Measurements from ENCODE around the gene SLC4A2.

Gene SLC4A2

DNA sequence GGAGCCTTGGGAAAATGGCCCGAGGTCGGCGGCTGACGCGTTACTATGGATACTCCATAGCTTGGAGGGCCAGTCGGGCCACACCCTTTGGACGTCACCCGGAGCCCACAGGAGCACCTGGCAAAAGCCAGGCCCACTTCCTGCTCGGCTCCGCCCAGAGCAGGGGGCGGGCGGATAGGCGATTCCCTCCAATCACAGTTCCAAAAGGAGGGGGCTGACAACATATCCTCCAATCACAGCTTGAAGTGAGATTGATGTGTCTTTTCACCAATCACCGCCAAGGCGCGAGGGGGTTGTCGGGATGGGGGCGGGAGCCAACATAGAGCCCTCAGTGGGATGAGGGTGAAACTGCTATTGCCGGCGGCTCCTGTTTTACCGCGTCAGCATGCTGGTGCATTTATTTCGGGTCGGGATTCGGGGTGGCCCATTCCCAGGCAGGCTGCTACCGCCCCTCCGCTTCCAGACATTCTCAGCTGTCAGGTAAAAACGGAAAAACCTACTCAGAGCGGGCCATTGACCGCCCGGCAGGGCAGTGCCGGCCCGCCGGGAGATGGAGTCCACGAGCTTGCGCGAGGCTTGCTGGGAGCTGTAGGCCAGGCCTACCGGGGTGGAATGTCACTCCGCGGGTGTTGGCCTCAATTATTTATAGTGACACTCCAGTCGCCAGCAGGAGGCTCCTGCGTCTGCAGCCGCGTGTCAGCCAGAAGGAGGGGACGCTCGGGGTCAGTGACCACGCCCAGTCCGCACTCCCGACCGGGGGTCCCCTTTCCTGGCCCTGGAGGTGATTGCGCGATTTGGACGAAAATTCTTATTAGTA, 31.1 kb upstream of the SLC4A2 start, which contains the start of gene ABCB8:
TSS of gene ABCB8 (plus strand) at position 320 of the 817 bp plus-strand sequence. CDS start at position 386, 66 bp downstream.
- H3K27ac Mint-ChIP-seq (ENCODE audit: low read depth) = peak within 1 kb of the TSS; percentile 93
- H3K36me3 Mint-ChIP-seq (ENCODE audit: insufficient read depth) = peaks cover 9% of the 10 kb centered on the region
- no peaks in the 10 kb centered on the region for H3K9me3 Mint-ChIP-seq
- peak; percentile 93 for ATAC-seq (replicated peaks; ENCODE audit: extremely low read depth, poor library complexity, severe bottlenecking)
- no peaks in the 10 kb centered on the region for H3K27me3 Mint-ChIP-seq
- H3K4me1 Mint-ChIP-seq = peaks cover 38% of the 10 kb centered on the region
- DNase-seq (ENCODE audit: low spot score in 2 of 2) = peak; percentile 97 to 99
- peak within 1 kb of the TSS; percentile 85 for H3K4me3 Mint-ChIP-seq

DNA sequence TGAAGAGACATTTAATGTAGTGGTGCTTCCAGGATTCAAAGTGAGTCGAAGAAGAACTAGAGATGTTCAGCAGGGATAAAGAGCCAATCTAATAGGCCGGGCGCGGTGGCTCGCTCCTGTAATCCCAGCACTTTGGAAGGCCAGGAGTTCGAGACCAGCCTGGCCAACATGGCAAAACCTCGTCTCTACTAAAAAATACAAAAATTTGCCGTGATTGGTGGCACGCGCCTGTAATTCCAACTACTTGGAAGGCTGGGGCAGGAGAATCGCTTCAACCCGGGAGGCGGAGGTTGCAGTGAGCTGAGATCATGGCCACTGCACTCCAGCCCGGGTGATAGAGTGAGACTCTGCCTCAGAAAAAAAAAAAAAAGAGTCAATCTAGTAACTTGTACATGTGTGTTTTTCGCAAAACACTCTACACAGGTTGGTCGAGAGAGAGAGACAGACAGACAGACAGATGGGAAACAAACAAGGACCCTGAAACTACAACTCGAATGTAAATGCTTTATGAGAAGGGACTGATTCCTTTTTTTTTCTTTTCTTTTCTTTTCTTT, 30.4 kb upstream of the SLC4A2 start:
- no peak for ATAC-seq (replicated peaks; ENCODE audit: extremely low read depth, poor library complexity, severe bottlenecking)
- peaks cover 9% of the 10 kb centered on the region for H3K36me3 Mint-ChIP-seq (ENCODE audit: insufficient read depth)
- H3K4me3 Mint-ChIP-seq = peak overlapping the region; percentile 85
- H3K27ac Mint-ChIP-seq (ENCODE audit: low read depth) = peak overlapping the region; percentile 93
- no peaks in the 10 kb centered on the region for H3K9me3 Mint-ChIP-seq
- no peak for DNase-seq (ENCODE audit: low spot score in 2 of 2)
- no peaks in the 10 kb centered on the region for H3K27me3 Mint-ChIP-seq
- H3K4me1 Mint-ChIP-seq = peaks cover 38% of the 10 kb centered on the region

DNA sequence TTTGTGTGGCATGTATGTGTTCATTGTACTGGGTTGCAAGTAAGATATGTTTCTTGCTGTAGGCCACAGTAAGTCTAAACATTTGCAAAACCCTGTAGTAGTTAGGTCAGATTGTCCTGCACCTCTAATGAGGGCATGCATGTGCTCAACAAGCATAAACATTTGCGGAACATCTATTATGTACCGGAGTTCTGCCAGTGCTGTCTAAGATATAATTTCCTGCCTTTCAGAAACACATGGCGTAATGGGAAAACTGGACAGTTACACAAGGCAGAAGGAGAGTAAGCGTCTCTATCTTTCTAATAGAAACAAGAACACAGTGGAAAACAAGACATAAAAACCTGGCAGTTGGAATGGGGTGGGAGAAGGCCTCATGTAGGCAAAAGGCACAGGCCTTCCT, 28.4 kb upstream of the SLC4A2 start:
- Mint-ChIP-seq H3K4me3 (no peak overlapping the region), H3K9me3 (no peaks in the 10 kb centered on the region), H3K27me3 (no peaks in the 10 kb centered on the region), H3K27ac (ENCODE audit: low read depth) (peak overlapping the region; percentile 30), H3K36me3 (ENCODE audit: insufficient read depth) (peaks cover 11% of the 10 kb centered on the region), H3K4me1 (peaks cover 38% of the 10 kb centered on the region)
- ATAC-seq (replicated peaks; ENCODE audit: extremely low read depth, poor library complexity, severe bottlenecking) (no peak), DNase-seq (ENCODE audit: low spot score in 2 of 2) (no peak)

DNA sequence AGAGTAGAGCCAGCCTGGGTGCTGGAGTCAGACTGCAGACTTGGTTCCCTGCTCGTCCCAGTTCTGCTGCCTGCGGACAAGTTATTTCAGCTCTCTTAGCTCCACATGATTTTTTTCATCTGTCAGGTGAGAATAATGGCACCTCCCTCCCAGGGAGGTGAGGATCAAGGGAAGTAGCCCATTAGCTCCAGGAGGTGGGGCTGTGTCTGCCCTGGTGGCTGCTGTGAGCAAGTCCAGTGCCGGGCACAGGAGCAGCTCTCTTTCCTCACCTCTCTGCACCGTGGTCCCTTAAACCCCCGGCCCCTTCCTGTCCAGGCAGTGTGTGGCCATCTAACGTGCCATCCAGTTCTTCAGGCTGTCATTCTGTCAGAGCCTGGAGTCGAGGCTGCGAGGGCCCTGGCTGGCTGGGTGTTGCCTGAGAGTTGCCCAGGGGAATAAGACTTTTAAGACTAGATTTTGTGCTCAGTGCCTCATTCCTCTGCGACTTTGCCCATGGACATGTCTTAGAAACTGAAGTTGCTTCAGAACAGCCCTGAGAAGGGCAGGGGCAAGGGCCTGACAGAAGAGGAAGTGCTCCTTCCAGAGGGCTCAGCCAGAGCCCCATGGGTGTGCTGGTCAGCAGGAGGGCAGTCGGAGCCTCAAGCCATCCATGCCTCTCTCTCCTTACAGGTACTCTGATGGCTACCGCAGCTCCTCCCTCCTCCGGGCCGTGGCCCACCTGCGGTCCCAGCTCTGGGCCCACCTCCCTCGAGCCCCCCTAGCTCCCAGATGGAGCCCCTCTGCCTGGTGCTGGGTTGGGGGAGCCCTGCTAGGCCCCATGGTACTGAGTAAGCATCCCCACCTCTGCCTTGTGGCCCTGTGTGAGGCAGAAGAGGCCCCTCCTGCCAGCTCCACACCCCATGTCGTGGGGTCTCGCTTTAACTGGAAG, 26.2 kb upstream of the SLC4A2 start:
- H3K4me3 Mint-ChIP-seq = no peak overlapping the region
- no peaks in the 10 kb centered on the region for H3K9me3 Mint-ChIP-seq
- H3K36me3 Mint-ChIP-seq (ENCODE audit: insufficient read depth) = peaks cover 6% of the 10 kb centered on the region
- H3K27me3 Mint-ChIP-seq = no peaks in the 10 kb centered on the region
- H3K27ac Mint-ChIP-seq (ENCODE audit: low read depth) = no peak overlapping the region
- no peak for DNase-seq (ENCODE audit: low spot score in 2 of 2)
- H3K4me1 Mint-ChIP-seq = peaks cover 31% of the 10 kb centered on the region
- ATAC-seq (replicated peaks; ENCODE audit: extremely low read depth, poor library complexity, severe bottlenecking) = no peak

DNA sequence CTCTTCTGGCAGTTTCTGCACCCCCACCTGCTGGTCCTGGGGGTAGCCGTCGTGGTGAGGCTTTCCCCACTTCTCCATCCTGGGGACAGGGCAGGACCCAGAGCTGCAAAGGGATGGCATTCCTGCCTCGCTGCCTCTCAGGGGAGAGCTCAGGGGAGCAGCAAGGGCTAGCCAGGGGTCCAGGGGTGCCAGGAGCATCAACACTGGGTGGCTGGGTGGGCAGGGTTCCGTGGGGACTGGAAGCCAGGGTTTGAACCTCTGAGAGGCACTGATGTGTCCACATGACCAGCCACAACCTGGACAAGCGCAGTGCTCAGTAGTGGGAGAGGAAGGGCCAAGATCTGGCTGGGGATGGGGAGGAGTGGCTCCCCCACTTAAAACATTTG, 25.5 kb upstream of the SLC4A2 start:
- no peak for ATAC-seq (replicated peaks; ENCODE audit: extremely low read depth, poor library complexity, severe bottlenecking)
- no peak overlapping the region for H3K4me3 Mint-ChIP-seq
- DNase-seq (ENCODE audit: low spot score in 2 of 2) = no peak
- H3K36me3 Mint-ChIP-seq (ENCODE audit: insufficient read depth) = peaks cover 2% of the 10 kb centered on the region
- no peaks in the 10 kb centered on the region for H3K27me3 Mint-ChIP-seq
- H3K27ac Mint-ChIP-seq (ENCODE audit: low read depth) = no peak overlapping the region
- H3K4me1 Mint-ChIP-seq = peaks cover 26% of the 10 kb centered on the region
- no peaks in the 10 kb centered on the region for H3K9me3 Mint-ChIP-seq

DNA sequence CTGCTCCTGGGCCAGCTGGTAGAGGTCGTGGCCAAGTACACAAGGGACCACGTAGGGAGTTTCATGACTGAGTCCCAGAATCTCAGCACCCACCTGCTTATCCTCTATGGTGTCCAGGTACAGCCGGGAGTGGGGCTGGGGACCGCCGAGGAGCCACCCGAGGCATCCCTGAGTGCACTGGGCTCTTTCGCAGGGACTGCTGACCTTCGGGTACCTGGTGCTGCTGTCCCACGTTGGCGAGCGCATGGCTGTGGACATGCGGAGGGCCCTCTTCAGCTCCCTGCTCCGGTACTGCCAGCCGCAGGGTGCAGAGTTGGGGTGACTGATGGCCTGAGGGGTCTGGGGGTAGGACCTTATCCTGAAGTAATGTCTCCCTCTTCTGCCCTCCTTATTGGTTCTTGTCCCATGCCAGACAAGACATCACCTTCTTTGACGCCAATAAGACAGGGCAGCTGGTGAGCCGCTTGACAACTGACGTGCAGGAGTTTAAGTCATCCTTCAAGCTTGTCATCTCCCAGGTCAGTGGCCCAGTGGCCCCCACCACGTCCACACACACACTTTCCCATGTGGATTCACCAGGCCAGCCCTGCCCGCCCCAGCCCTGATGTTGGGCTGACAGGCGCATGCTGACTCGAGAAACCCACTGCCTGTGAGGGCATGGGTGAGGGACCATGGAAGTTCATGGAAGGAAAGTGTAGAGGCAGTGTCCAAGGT, 24.9 kb upstream of the SLC4A2 start:
- H3K36me3 Mint-ChIP-seq (ENCODE audit: insufficient read depth) = peaks cover 2% of the 10 kb centered on the region
- DNase-seq (ENCODE audit: low spot score in 2 of 2) = no peak
- no peaks in the 10 kb centered on the region for H3K9me3 Mint-ChIP-seq
- H3K27ac Mint-ChIP-seq (ENCODE audit: low read depth) = no peak overlapping the region
- H3K4me1 Mint-ChIP-seq = peaks cover 20% of the 10 kb centered on the region
- no peaks in the 10 kb centered on the region for H3K27me3 Mint-ChIP-seq
- no peak for ATAC-seq (replicated peaks; ENCODE audit: extremely low read depth, poor library complexity, severe bottlenecking)
- H3K4me3 Mint-ChIP-seq = no peak overlapping the region

DNA sequence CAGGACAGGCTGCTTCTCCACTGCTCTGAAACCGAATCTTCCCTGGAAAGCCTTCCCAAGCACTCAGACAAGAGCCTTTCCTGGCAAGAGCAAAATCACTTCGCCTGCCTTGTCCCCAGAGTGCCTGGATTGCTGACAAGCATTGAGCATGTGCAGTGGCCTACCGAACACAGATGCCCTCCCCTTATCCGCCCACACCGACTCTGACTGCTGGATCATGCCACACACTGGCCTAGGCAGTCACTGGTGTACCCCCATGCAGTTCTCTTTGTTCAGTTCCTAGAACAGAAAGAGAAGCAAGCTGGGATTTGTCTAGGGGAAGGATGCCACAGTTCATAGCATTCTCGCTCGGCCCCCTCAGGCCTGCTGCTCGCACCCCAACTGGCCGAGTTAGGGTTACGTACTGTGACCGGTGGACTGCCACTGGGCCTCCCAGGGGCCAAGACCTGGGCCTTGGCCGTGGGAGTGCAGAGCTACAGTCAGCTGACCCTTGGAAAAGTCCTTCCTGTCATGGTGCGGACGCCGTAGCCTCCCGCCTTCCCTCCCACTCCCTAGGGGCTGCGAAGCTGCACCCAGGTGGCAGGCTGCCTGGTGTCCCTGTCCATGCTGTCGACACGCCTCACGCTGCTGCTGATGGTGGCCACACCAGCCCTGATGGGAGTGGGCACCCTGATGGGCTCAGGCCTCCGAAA, 24.2 kb upstream of the SLC4A2 start:
- DNase-seq (ENCODE audit: low spot score in 2 of 2) (no peak), ATAC-seq (replicated peaks; ENCODE audit: extremely low read depth, poor library complexity, severe bottlenecking) (no peak)
- H3K9me3 Mint-ChIP-seq = no peaks in the 10 kb centered on the region
- peaks cover 2% of the 10 kb centered on the region for H3K36me3 Mint-ChIP-seq (ENCODE audit: insufficient read depth)
- no peak overlapping the region for H3K27ac Mint-ChIP-seq (ENCODE audit: low read depth)
- no peaks in the 10 kb centered on the region for H3K27me3 Mint-ChIP-seq
- peaks cover 19% of the 10 kb centered on the region for H3K4me1 Mint-ChIP-seq
- H3K4me3 Mint-ChIP-seq = no peak overlapping the region

DNA sequence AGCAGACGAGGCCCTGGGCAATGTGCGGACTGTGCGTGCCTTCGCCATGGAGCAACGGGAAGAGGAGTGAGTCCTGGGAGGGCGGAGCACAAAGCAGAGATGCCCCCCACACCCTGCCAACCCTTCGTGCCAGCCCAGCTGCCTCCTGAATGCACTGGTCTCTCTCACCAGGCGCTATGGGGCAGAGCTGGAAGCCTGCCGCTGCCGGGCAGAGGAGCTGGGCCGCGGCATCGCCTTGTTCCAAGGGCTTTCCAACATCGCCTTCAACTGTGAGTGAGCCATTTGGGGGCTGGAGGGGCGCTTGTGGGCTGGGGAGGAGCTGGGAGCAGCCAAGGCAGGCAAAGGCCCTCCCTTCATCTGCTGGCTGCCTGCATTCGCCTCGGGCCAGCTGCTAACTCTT, 23.5 kb upstream of the SLC4A2 start:
- Mint-ChIP-seq H3K9me3 (no peaks in the 10 kb centered on the region), H3K36me3 (ENCODE audit: insufficient read depth) (peaks cover 2% of the 10 kb centered on the region), H3K4me3 (no peak overlapping the region), H3K4me1 (peaks cover 18% of the 10 kb centered on the region), H3K27me3 (no peaks in the 10 kb centered on the region), H3K27ac (ENCODE audit: low read depth) (no peak overlapping the region)
- no peak for DNase-seq (ENCODE audit: low spot score in 2 of 2)
- no peak for ATAC-seq (replicated peaks; ENCODE audit: extremely low read depth, poor library complexity, severe bottlenecking)

DNA sequence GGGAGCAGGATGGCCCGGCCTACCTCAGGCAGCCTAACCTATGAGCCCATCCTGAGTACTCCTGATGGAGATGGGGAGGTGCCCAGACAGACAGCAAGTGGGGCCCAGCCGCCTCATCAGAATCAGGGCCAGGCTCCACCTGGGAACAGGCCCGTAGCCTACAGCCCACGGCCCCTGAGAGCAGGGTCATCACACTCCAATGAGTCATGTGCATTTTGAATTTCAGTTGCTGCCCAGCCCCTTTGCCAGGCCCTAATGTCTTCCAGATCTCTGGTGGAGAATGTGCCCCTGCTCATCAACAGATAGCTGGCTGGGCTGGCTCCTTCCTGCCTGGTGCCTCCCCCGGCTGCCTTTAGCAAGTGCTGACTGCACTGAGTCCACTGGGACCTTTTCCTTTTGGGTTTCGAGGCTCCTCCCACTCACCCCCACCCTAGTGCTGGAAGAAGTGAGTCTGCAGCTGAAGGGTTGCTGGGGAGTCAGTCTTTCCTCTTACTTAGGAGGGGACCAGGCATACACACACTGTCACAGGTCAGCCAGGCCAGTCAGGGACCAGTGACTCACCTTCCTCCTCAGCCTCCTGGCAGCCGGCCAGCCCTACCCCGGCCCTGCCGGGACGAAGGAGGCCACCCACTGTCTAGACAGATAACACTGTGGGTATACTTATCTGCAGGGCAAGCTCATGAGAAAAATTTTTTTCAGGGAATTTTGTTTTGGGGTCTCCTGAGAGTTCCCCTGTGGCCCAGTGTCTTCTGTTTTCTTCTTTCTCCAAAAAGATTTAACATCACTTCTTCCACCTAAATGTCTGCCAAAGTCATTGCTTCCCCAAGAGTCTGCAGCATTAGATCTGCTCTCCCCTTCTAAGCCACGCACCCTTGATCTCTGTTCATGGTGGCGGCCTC, 20.2 kb upstream of the SLC4A2 start:
- H3K36me3 Mint-ChIP-seq (ENCODE audit: insufficient read depth) = peaks cover 9% of the 10 kb centered on the region
- peaks cover 4% of the 10 kb centered on the region for H3K4me1 Mint-ChIP-seq
- peak overlapping the region; percentile 64 for H3K27ac Mint-ChIP-seq (ENCODE audit: low read depth)
- H3K27me3 Mint-ChIP-seq = no peaks in the 10 kb centered on the region
- ATAC-seq (replicated peaks; ENCODE audit: extremely low read depth, poor library complexity, severe bottlenecking) = peak; percentile 19
- no peaks in the 10 kb centered on the region for H3K9me3 Mint-ChIP-seq
- DNase-seq (ENCODE audit: low spot score in 2 of 2) = no peak
- H3K4me3 Mint-ChIP-seq = no peak overlapping the region

DNA sequence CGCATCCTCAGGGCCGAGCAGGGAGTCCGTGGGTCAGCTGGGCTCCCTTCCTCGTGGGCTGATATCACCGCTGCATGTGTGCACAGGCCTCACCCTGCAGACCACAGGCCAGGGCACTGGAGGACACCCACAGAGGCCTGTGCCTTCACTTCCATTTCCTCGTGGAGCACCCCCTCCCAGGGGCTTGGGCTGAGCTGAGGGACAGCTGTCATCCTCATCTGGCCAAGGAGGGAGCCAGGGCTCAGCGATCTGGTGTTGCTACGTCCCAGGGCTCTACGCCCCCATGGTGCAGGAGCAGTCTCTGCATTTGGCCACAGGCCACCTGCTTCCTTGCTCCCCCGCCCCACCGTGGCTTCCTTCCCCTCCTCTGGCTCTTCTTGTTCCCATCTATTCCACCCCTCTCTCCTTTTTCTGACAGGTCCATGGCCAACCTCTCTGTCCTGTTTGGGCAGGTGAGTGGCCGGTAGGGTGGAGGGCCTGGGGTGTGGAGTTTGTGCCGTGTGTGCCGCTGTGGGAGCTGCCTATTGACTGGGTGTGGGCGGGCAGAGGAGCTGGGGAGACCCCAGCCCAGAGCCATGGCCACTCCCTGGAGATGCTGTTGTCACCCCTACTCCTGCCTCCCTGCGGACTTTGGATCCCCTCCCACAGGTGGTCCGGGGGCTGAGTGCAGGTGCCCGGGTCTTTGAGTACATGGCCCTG, 19.4 kb upstream of the SLC4A2 start:
- H3K27ac Mint-ChIP-seq (ENCODE audit: low read depth) = no peak overlapping the region
- H3K4me1 Mint-ChIP-seq = peaks cover 4% of the 10 kb centered on the region
- peaks cover 9% of the 10 kb centered on the region for H3K36me3 Mint-ChIP-seq (ENCODE audit: insufficient read depth)
- no peak for ATAC-seq (replicated peaks; ENCODE audit: extremely low read depth, poor library complexity, severe bottlenecking)
- H3K9me3 Mint-ChIP-seq = no peaks in the 10 kb centered on the region
- H3K4me3 Mint-ChIP-seq = no peak overlapping the region
- no peaks in the 10 kb centered on the region for H3K27me3 Mint-ChIP-seq
- DNase-seq (ENCODE audit: low spot score in 2 of 2) = no peak
